Epidermal melanocyte (primary cell): ENCODE data around the gene NOXO1.
"Not testable (repeated sequence)": the region's sequence is repeated elsewhere in the genome, so short reads cannot be mapped to it uniquely, and the experiment has no call there.

Source experiments
- DNase-seq: peaks from one replicate; pipeline ENCODE4 v3.0.0; 2011; ENCODE audit warnings: low spot score; ENCODE audit not compliant: insufficient read length

NOXO1 gene

DNA sequence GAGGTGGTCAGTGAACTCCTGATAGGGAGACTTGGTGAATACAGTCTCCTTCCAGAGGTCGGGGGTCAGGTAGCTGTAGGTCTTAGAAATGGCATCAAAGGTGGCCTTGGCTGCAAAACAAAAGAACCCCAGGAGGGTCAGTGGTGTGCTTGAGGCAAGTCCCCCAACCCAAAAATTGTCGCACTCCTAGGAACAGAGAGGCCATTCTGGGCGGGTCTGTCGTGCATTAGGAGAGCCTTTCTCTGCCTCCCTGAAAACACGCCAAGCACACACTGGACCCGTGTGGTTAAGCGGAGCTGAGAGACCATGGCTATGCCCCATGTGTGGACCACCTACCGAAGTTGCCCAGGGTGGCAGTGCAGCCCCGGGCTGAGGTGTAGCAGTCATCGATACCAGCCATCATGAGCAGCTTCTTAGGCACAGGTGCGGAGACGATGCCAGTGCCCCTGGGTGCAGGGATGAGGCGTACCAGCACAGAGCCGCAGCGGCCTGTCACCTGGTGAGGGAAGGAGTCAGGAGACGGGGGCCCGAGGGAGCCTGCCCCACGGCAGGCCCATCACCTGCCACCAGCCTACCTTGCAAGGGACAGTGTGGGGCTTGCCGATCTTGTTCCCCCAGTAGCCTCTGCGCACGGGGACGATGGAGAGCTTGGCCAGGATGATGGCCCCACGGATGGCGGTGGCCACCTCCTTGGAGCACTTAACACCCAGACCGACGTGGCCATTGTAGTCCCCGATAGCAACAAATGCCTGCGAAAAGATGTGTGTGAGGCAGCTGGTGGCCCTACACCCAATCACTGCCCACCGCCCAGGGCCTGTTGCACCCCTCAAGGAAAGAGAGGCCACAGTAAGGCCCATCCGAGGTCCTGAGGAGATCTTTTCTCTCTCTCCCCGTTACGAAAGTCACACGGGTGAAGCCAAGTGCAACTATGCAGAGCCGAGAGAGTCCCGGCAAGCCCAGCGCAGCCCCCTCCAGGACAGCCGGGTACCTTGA lies 18.8 kb downstream of the NOXO1 start:
- not testable (repeated sequence) for DNase-seq

DNA sequence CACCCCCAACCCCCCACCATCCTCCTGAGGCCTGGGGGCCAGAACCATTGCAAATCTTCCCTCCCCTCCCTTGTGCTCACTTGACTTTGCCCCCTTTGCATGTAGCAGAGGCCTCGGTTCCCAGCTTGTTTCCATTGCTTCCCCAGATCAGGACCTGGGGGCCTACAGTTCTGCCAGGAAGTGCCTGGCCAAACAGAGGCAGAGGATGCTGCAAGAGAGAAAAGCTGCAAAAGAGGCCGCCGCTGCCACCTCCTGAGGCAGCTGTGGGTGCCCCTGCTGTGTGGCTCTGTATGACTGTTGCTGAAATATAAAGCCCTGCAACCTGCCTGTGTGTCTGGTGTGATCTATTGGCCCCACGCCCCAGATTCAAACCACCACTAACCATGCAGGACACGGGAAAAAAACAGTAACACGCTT lies 19.6 kb downstream of the NOXO1 start:
- DNase-seq = no peak

DNA sequence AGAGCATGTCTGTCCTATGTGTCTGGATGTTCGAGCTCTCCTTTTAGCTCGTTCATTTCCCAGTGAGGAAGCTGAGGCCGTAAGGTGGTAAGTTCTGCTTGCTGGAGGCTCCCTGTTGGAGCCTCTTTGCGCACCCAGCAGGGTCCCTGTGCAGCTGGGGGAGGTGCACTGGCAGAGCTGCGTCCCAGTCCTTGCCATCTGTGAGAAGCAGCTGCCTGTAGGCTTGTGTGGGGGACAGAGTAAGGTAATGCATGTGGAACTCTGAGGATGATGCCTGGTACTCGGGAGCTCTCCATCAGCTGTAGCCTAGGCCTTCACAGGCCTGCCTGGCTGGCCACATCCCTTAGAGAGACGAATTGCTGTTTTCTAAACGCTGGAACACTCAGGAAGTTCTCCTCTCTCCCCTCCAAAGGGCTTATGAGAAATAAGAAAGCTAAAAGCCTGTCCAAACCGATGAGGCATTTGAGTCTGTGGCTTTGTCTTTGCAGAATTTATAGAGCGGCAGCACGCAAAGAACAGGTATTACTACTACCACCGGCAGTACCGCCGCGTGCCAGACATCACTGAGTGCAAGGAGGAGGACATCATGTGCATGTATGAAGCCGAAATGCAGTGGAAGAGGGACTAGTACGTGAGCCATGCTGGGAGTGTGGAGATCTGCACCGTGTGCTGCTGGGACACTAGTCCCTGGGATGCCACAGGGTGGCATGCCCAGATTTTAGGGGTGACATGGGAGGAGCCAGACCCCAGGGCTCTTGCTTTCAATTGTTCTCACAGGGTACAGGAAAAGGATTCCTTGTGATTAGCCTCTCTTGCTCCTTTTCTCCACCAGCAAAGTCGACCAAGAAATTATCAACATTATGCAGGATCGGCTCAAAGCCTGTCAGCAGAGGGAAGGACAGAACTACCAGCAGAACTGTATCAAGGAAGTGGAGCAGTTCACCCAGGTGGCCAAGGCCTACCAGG lies 20.3 kb downstream of the NOXO1 start:
- DNase-seq = no peak

DNA sequence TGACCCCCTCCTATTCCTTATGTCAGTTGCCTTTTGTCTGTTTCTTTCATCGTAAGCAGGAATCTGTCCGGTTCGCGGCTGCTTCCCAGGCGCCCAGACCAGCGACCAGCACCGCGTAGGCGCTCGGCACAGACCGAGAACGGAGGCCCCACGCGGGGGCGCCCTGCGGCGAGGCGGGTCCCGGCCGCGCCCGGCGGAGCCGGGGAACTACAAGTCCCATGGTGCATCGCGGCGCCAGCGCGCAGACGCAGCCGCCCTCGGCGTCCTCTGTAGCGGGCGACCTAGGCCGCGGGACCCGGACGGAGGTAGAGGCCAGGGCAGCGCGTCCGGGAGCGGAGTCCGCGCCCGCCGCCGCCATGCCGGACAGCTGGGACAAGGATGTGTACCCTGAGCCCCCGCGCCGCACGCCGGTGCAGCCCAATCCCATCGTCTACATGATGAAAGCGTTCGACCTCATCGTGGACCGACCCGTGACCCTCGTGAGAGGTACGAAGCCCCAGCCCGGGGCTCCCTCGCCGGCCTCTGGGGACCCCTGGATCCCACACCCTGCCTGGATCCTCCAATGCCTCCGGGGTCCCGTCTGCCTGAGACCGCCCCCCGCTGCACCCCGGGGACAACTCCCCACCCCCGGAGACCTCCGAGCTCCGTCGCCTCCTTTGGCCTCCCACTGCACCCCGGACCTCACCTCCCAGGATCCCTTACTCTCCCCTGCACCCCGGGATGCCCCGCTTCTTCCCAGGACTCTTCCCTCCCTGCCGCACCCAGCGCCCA lies 21.8 kb downstream of the NOXO1 start, which contains the start of gene NDUFB10:
TSS of gene NDUFB10 (plus strand) at position 270 of the 771 bp plus-strand sequence. CDS start at position 357, 87 bp downstream.
- DNase-seq = peak; percentile 77

DNA sequence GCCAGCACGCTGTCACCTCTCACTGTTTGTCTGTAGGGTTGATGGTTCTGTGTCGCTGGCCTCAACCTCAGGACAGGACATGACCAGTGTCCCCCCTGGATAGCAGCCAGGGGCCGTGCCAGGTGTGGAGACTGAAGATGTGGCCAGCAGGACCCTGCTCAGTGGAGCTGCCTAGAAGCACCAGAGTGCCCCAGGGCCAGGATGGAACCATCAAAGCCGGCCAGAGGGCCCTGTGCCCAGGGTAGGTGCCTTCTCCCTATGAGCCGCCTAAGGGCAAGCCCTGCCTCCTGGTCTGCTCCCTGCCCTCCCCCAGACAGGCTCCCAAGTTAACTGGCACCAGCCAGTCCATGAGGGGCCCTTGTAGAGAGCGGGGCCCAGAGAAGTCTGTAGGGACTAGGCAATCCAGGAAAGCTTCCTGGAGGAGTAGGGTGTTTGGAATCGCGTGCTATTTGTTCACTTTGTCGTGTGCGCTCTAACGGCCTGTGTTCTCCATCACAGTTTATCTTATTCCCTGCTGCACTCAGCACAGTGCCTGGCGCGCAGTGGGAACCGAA lies 22.5 kb downstream of the NOXO1 start:
- no peak for DNase-seq

DNA sequence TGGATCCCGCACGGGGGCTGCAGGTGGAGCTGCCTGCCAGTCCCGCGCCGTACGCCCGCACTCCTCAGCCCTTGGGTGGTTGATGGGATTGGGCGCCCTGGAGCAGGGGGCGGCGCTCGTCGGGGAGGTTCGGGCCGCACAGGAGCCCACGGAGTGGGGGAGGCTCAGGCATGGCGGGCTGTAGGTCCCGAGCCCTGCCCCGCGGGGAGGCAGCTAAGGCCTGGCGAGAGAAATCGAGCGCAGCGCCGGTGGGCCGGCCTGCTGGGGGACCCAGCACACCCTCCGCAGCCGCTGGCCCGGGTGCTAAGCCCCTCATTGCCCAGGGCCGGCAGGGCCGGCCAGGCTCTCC lies 23.2 kb downstream of the NOXO1 start:
- not testable (repeated sequence) for DNase-seq

DNA sequence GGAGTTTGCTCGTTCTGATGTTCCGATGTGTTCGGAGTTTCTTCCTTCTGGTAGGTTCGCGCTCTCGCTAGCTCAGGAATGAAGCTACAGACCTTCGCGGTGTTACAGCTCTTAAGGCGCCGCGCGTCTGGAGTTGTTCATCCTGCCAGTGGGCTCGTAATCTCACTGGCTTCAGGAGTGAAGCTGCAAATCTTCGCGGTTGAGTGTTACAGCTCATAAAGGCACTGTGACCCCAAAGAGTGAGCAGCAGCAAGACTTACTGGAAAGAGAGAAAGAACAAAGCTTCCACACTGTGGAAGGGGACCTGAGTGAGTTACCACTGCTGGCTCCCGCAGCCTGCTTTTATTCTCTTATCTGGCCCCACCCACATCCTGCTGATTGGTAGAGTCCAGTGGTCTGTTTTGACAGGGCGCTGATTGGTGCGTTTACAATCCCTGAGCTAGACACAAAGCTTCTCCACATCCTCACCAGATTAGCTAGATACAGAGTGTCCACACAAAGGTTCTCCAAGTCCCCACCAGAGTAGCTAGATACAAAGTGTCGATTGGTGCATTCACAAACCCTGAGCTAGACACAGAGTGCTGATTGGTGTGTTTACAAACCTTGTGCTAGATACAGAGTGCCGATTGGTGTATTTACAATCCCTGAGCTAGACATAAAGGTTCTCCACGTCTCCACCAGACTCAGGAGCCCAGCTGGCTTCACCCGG lies 23.7 kb downstream of the NOXO1 start:
- not testable (repeated sequence) for DNase-seq

DNA sequence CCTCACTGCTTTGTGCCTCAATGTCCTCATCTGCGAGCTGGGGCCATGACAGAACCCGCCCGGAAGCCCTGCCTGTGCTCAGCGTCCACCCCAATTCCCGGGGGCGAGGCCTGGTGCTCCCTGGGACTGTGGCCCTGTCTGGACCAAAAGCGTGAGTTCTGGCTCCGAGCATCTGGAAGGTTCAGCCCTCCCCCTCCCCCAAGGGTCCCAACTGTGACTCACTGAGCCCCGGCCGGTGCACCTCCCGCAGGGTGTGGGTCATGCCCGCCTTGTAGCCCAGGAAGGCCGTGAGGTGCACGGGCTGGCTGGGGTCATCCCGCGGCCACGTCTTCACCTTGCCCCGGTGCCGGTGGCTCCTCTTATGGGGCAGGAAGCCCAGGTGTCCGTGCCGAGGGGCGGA lies 27.5 kb downstream of the NOXO1 start:
- no peak for DNase-seq

DNA sequence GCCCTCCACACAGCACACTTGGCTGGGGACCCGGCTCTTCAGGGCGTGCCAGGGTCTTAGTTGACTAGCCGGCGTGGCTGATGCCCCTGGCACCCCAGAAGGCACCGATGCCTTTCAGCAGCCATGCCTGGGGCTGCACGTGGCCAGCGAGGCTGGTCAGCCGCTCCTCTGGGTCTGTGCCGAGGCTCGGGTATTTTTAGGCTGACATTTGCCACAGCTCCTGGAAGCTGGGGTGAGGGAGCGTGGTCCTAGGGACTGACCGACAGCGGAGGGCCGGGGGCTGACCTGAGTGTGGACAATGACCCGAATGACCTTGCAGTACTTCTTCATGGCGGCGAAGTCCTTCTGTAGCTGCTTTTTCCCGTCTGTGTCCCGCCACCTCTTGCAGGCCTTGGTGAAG lies 30.7 kb downstream of the NOXO1 start:
- no peak for DNase-seq

DNA sequence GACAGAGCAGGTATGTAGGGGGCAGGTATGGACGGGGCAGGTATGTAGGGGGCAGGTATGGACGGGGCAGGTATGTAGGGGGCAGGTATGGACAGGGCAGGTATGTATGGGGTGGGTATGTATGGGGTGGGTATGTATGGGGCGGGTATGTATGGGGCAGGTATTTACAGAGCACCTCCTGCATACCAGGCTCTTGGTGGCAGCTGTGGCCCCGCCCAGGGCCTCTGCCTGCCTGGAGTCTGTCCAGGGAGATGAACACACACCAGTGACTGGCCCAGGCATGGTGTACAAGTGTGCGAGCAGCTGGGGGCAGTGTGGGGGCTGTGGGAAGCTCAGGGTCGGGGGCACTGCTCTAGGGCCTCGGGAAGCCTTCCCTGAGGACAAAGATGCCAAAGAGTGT lies 31.2 kb downstream of the NOXO1 start:
- no peak for DNase-seq

DNA sequence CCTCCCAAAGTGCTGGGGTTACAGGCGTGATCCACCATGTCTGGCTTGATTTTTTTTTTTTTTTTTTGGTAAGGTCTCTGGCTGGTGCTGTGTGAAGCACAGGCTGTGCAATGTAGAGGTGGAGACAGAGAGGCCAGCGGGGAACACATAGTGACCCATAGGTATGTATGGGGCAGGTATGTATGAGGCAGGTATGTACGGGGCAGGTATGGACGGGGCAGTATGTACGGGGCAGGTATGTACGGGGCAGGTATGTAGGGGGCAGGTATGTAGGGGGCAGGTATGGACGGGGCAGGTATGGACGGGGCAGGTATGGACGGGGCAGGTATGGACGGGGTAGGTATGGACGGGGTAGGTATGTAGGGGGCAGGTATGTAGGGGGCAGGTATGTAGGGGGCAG lies 31.8 kb downstream of the NOXO1 start:
- no peak for DNase-seq

DNA sequence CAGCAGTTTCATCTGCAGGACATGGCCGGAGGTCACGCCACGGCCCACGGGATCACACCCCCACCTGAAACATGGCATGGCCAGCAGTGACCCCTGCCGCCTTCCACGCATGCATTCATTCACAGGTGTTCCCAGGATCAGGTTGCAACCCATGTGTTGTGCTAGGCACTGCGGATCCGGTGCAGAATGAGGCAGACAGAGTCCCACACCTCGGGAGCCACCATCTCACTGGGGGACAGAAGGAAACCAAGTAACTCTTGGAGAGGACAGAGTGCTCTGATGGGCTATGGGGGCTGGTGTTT lies 33.9 kb downstream of the NOXO1 start:
- DNase-seq = no peak

DNA sequence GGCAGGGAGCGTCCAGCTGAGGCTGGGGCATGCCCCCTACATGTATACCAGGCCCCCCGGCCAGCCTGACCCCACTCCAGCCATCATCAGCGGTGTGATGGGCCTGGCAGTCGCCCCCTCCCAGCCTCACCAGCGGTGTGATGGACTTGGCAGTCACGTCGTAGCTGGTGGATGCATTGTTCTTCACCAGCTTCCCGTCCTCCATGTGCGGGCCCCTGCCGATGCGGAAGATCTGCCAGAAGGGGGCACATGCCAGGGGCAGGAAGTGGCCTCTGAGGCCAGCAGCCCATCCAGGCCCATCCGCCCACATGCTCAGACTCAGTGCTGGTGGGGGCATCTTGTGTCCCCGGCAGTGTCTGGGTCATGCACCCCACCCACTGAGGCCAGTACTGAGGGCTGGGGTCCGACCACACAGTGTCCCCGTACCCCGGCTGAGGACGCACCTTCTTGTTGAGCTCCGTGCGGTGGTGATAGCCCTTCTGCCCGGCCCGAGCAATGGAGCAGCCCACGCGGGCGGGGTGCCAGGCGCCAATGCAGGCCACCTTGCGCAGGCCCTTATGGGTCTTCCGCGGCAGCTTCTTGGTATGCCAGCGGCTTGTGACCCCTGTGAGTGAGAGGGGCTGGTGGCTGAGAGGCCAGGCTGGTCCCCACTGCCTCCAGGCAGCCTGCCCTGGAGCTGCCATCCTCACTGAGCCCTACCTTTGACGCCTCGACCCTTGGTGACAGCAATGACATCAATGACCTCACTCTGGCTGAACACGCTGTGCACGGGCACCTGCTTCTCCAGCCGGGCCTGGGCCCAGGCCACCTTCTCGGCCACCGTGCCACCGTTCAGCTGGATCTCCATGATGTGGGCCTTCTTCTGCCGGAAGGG lies 34.5 kb downstream of the NOXO1 start:
- no peak for DNase-seq

DNA sequence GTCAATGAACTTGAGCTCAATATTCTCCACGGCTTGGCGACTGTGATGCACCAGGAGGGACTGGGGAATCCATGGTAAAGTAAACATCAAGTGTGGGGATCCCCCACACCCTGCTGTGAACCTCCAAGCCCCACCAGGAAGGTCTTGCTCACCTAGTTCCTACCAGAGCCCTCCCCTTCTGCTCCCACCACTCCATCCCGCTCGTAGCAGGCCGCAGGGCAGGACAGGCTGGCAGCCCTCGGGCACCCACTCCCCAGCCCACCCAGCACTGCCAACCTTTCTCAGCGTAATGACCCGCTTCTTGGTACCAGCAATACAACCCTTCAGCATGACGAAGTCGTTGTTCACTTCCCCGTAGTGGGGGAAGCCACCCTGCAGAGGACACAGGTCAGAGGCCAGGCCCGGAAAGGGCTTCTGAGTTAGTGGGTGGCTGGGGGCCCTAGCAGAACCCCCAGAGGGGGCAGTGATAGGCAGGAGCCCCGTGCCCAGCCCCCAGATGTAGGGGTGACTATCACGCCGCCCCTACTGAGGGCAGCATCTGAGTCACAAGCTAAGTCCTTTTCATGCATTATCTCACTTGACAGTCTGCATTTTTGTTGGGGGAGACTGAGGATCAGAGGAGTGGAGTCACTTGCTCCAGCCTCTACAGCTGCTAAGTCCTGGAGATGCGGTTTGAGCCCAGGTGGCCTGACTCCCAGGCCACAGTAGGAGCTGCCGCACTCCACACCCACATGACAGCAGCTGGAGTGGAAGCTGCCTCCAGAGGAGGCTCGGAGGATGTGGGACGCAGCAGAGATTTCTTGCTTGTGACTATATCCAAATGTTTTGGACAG lies 35.5 kb downstream of the NOXO1 start:
- DNase-seq = no peak

DNA sequence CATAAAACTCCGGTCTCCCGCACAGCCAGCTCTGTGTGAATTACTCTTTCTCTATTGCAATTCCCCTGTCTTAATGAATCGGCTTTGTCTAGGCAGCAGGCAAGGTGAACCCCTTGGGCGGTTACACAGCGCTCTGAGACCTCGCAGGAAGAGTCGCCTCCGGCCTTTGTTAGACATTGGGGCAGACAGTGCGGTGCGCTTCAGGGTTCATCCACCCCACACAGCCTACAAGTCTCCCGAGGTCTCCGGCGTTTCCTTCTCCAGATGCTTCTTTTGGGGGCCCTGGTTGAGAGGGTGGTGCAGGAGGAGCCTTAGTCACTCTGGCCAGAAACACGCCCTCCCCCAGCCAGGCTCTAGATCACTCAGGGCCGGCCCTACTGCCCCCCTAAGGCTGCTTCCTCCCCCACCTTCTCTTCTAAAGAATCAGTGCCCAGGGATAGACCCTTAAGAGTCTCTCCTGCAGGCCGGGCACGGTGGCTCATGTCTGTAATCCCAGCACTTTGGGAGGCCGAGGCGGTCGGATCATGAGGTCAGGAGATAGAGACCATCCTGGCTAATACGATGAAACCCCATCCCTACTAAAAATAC lies 36.6 kb downstream of the NOXO1 start:
- no peak for DNase-seq

DNA sequence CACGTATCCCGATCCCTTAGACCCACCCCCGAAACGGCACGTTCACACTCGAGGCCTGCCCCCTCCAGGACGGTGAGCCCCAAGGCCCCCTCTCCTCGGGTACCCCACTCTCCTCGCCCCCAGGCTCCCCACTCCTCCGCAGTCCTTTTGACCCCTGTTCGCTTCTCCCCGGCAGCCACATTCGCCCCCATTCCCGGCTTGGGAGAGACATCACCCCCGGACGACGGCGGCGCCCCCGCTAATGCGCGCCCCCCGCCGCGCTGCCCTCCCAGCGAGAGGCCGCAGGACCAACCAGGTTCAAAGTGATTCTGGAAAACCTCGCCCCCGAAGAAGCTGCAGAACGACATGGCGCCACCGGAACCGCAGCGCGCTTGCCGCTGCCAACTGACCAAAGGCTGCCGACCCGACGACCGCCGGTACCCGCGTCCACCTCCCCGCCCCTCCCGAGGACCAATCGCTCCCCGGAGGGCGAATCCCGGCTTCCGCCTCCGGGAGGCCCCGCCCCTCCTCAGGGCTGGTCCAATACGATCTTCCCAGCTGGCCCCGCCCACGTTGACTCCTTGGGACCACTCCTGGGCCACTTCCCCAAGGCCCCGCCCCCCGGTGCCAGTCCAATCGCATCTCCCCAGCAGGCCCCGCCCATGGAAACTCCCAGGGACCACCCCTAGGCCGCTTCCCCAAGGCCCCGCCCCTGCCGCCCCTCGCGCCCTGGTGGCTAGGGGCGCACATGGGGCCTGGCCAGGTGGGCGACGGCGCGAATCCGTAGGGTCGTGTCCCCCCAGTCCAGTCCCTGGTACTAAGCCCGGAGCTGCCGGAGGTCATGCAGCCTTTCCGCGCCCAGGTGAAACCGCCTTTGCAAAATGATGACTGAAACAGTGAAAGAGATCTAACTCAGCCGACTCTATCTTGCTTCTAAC lies 38.2 kb downstream of the NOXO1 start, which contains the start of gene MSRB1:
TSS of gene MSRB1 (minus strand) at position 390 of the 917 bp plus-strand sequence. CDS start at position 347, 43 bp downstream.
- DNase-seq = peak; percentile 99
